Heart left ventricle (tissue), 16 donors: ENCODE data around the gene MIB1. TPM values are rescaled to one million over a fixed set of nuclear protein-coding genes. Genes with fewer than 3 reads are reported as not detected.

ENCODE experiments used
- ATAC-seq, 4 donors: fragments of 200-7000 bp; cut with Tn5 transposase; one replicate each; pipeline ENCODE4 v1.9.1; 2020 to 2022; ENCODE audit warnings: moderate library complexity in 4 of 4, mild to moderate bottlenecking in 3 of 4, moderate number of reproducible peaks in 1 of 4
- DNase-seq, 5 donors: peaks; one replicate each; pipeline ENCODE4 v3.0.0-alpha.2; 2020
- H3K27ac ChIP-seq, 12 donors: fragments of 200-600 bp; sonication (generic) in 4 of 12; one replicate each; pipeline versions ENCODE4 v1.5.0 to v1.8.0; 2016 to 2022; ENCODE audit warnings: mild to moderate bottlenecking in 2 of 12
- H3K27me3 ChIP-seq, 9 donors: fragments of 200-600 bp; sonication (generic) in 2 of 9; one replicate each; pipeline versions ENCODE4 v1.5.1 to v1.8.0; 2016 to 2022; ENCODE audit warnings: mild to moderate bottlenecking in 3 of 9
- H3K36me3 ChIP-seq, 9 donors: fragments of 200-600 bp; sonication (generic) in 2 of 9; one replicate each; pipeline versions ENCODE4 v1.5.0 to v1.8.0; 2018 to 2022; ENCODE audit warnings: mild to moderate bottlenecking in 2 of 9
- H3K4me1 ChIP-seq, 12 donors: fragments of 200-600 bp; sonication (generic) in 4 of 12; one replicate each; pipeline versions ENCODE4 v1.5.0 to v1.8.0; 2016 to 2022; ENCODE audit warnings: mild to moderate bottlenecking in 3 of 12
- H3K4me3 ChIP-seq, 12 donors: fragments of 200-600 bp; sonication (generic) in 4 of 12; one replicate each; pipeline versions ENCODE4 v1.5.0 to v1.8.0; 2017 to 2022; ENCODE audit warnings: mild to moderate bottlenecking in 9 of 12, moderate library complexity in 4 of 12
- H3K9me3 ChIP-seq, 12 donors: fragments of 200-600 bp; sonication (generic) in 4 of 12; one replicate each; pipeline versions ENCODE4 v1.5.0 to v1.8.0; 2016 to 2022; ENCODE audit warnings: mild to moderate bottlenecking in 1 of 12
- CTCF ChIP-seq, 12 donors: fragments of 200-600 bp; sonication (generic) in 4 of 12; IDR thresholded peaks; one replicate each; pipeline versions ENCODE4 v1.5.0 to v1.8.0; 2018 to 2022; ENCODE audit warnings: antibody characterized with exemption in 12 of 12, mild to moderate bottlenecking in 5 of 12
- POLR2A ChIP-seq, 2 donors: fragments of 450-650 bp; IDR thresholded peaks; one replicate each; pipeline ENCODE4 v1.6.1; 2017; ENCODE audit warnings: antibody characterized with exemption in 2 of 2, mild to moderate bottlenecking in 2 of 2, moderate library complexity in 2 of 2
- WGBS, 4 donors: extraction: QIAGEN DNeasy Blood & Tissue Kit in 2 of 4; methylation state at CpG; one replicate each; pipeline versions ENCODE4 v1.1.5 to v1.1.7; 2013 to 2018; 5-methylcytosine and 5-hydroxymethylcytosine counted together
- intact Hi-C, 10 donors: fragments of 100-400 bp; cut with DNase I; formaldehyde crosslinking; loops; one replicate each; pipeline versions ENCODE4 v1.11.1 to v1.14.2; 2022
- microRNA counts, 2 donors: library from miRNA; unstranded; fragments of <30 nt; microRNA quantifications; one replicate each; lab custom pipeline; 2016
- polyA plus RNA-seq, 2 donors: library from polyadenylated mRNA; stranded (reverse); fragments of 200-250 nt; gene quantifications; one replicate each; pipeline ENCODE4 v1.2.3, GENCODE V29; 2013
- total RNA-seq, 9 donors: library from RNA; depleted of rRNA in 2 of 9; stranded (reverse); fragments of >200 nt in 2 of 9; fragmentation: NEBNext Ultra II Directional in 3 of 9; extraction: Animal tissue kit (Norgen Biotek cat#: 25700) in 3 of 9; gene quantifications; one replicate each; pipeline versions ENCODE4 v1.1.0 to v1.2.4, GENCODE V29; 2016 to 2023
- donor health status: ischemic (EF 13 %, LVEDD 7.1; RV severe dilation, severe dysfunction).
- donor health status: healthy with polysubstance abuse.
- donor health status: DM: no; HTN: yes; CAD: no.
- donor health status: DM: no; HTN: no; CAD: no.
- donor health status: ischemic (EF 25% LVEDD 6.9; RV normal size, moderate dysfunction).
- donor health status: ischemic (EF 25% LVEDD 5.7; RV mildly dilated, moderate dysfunction).
- donor health status: healthy.
- donor health status: DM: yes; HTN: yes; CAD: no.
- donor health status: ischemic (EF 35%, LVEDD 5.7; RV mildly dilated, moderate dysfunction).
- donor health status: nonischemic (EF 11% LVEDD 7.7; RV severe dilation, severe dysfunction).
- donor health status: DM: yes; HTN: yes; CAD: no.
- donor health status: PGD.
- donor health status: ischemic (EF 29% LVEDD 5.4; RV normal size, mild dysfunction).
- donor health status: nonischemic (EF 23%, LVEDD 6.1; RV moderate dilation, normal function).

The MIB1 gene
- total and polyA plus RNA-seq, 11 donors, result 2.5 to 33.4 (median 19.5) TPM

- TF ChIP-seq POLR2A (IDR thresholded peaks at IDR 0.05) (no peak), CTCF (IDR thresholded peaks at IDR 0.05) (no peak)
- Histone ChIP-seq H3K9me3 (peaks cover 0 to 25% (median 8%) of the 10 kb centered on the region in 12 donors), H3K36me3 (no peaks in the 10 kb centered on the region), H3K4me3 (no peak overlapping the region), H3K4me1 (no peaks in the 10 kb centered on the region), H3K27me3 (no peaks in the 10 kb centered on the region), H3K27ac (no peak overlapping the region)
- intact Hi-C loops, result loop anchor here in 9 of 10 donors (5.0 to 10.0 kb wide), 5 partner anchors 246 to 786 kb away; partner anchors contain the start of gene GATA6 (in 4 of the 9)
- ATAC-seq (no peak), DNase-seq (no peak)
- 78 to 91% (median 86%) methylated on average over 1 of the region's 1 CpG for WGBS, 4 donors
Measured at GRCh38 chr18:21918693-21919092, 178.1 kb downstream of the MIB1 start.

MicroRNAs encoded within 50 kb of the gene (microRNA counts, 767-probe panel; counts per million panel counts)
- microRNA hsa-miR-1 (lab: Ali Mortazavi, UCI) (5,608 to 5,879 counts per million in 2 donors), microRNA hsa-miR-133a (lab: Ali Mortazavi, UCI) (5,634 to 5,798 counts per million in 2 donors)

Other genes with a start within 250 kb of the MIB1 start
- 10 to 100 TPM in 4 of 9 donors, 1 to 10 TPM in 5; 7.6 to 11.1 (median 9.8) TPM for gene ESCO1, start 140.1 kb upstream of the MIB1 start, total RNA-seq
- gene ESCO1, start 140.1 kb upstream of the MIB1 start, polyA plus RNA-seq, result 1 to 10 TPM; 7.0 to 7.5 TPM
- 10 to 100 TPM in 7 of 9 donors, 1 to 10 TPM in 2; 2.5 to 31.0 (median 20.9) TPM for gene SNRPD1, start 128.5 kb upstream of the MIB1 start, total RNA-seq
- 10 to 100 TPM; 10.1 to 17.3 TPM for gene SNRPD1, start 128.5 kb upstream of the MIB1 start, polyA plus RNA-seq
- gene ABHD3, start 36.0 kb upstream of the MIB1 start, total RNA-seq, result 10 to 100 TPM in 1 of 9 donors, 1 to 10 TPM in 8; 2.1 to 15.6 (median 3.8) TPM
- 1 to 10 TPM; 8.0 to 8.7 TPM for gene ABHD3, start 36.0 kb upstream of the MIB1 start, polyA plus RNA-seq